Measurements from ENCODE around the gene CRTC2.

DNA sequence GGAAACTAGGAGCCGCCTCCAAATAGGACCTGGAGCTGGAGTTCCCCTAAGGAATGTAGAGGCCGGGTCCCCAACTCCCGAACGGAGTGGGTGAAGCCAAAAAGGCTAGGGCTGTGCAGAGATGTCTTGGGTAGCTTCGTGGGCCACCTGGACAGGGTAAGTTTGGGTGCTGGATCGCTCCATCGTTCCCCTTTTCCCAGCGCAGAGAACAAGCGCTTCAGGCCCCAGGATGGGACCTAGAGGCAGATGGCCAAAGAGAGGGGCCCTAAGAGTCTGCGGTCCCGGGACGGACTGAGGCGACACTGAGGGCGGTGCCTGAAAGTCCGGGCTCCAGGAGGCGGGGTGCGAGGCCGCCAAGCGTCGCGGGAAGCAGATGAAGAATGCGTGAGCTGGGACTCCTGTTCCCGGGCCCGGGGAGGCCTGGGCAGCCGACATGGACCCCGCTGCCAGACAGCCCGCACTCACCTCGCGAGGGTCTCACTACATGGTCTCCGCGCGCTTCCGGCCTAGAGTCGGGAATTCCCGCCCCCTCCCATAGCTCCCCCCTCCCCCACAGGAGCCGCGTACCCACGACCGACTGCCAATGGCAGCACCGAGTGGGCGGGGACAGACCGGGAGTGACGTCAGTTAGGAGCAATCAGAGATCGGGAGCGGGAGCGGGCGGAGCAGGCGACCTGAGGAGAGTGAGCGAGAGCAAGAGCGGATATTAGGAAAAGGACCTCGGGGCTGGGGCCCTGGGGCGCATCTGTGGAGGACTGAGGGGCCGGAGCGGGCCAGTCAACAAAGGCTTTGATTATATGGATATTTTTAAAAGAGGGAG lies 4.8 kb upstream of the CRTC2 start, which contains the start of gene SLC39A1:
- TF ChIP-seq, protein P1, sequence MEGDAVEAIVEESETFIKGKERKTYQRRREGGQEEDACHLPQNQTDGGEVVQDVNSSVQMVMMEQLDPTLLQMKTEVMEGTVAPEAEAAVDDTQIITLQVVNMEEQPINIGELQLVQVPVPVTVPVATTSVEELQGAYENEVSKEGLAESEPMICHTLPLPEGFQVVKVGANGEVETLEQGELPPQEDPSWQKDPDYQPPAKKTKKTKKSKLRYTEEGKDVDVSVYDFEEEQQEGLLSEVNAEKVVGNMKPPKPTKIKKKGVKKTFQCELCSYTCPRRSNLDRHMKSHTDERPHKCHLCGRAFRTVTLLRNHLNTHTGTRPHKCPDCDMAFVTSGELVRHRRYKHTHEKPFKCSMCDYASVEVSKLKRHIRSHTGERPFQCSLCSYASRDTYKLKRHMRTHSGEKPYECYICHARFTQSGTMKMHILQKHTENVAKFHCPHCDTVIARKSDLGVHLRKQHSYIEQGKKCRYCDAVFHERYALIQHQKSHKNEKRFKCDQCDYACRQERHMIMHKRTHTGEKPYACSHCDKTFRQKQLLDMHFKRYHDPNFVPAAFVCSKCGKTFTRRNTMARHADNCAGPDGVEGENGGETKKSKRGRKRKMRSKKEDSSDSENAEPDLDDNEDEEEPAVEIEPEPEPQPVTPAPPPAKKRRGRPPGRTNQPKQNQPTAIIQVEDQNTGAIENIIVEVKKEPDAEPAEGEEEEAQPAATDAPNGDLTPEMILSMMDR (IDR thresholded peaks at IDR 0.05; ENCODE audit: low read length) = no peak
- TF ChIP-seq EZH2 (IDR thresholded peaks at IDR 0.05; ENCODE audit: borderline replicate concordance, low read length) = no peak
